Measurements from ENCODE around the gene CDKL4.

DNA sequence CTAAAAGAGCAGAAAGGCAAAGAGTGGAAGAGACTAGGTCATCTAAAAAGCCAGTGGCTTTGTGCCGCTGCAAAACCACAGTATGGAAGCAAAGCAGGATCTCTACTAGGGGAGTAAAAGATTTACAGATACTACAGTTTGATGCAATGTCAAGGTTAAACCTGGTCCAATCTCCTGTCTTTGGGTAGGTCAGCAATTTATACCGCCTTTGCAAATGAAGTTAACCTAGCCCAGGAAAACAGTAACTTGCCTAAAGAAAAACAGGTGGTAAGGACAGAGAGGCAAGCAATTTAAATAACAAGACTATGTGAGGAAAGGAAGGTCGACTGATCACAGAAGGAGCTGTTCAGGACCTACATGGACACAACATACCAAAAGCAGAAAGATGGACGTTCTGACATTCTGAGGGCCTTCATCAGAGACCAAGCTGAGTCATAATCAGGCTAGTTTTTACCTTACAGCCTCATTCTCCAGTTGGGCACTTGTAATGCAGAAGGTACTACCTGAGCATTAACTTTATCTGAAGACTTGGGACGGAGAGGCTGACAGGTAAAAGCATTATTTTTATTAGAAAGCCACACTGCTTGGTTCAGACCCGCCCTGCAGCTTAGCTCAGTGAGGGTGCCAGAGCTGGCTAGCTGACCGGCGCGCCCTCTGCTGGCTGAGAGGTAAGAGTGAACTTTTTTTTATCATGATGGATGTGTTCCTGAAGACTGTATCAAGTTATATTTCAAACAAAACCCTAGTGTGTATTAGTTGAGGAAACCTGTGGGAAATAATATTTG is 15.9 kb downstream of the CDKL4 start:
- TF ChIP-seq EZH2 (IDR thresholded peaks at IDR 0.05), result no peak
- no peak for TF ChIP-seq POLR2AphosphoS5 (IDR thresholded peaks at IDR 0.05; ENCODE audit: borderline replicate concordance, low read depth, low read length)
